HEK293 (cell line): ENCODE results near the gene ZBED1.

Experiments
- AEBP2 ChIP-seq: fragments of 450-650 bp; formaldehyde crosslinking; IDR thresholded peaks from 2 replicates; pipeline ENCODE4 v1.5.1; 2016; ENCODE audit warnings: missing biosample characterization, missing genetic modification characterization, borderline replicate concordance
- FEZF1 ChIP-seq: fragments of 450-650 bp; formaldehyde crosslinking; IDR thresholded peaks from 2 replicates; pipeline ENCODE4 v1.5.1; 2016; ENCODE audit warnings: missing biosample characterization, missing genetic modification characterization
- GLIS1 ChIP-seq: fragments of 450-650 bp; formaldehyde crosslinking; IDR thresholded peaks from 2 replicates; pipeline ENCODE4 v1.5.1; 2016; ENCODE audit warnings: missing biosample characterization, missing genetic modification characterization
- SP2 ChIP-seq: fragments of 450-650 bp; formaldehyde crosslinking; IDR thresholded peaks from 2 replicates; pipeline ENCODE4 v1.5.1; 2016; ENCODE audit warnings: missing biosample characterization, missing genetic modification characterization
- YY1 ChIP-seq: fragments of 450-650 bp; formaldehyde crosslinking; IDR thresholded peaks from 2 replicates; pipeline ENCODE4 v1.5.1; 2018; ENCODE audit warnings: missing biosample characterization, missing genetic modification characterization
- ZBTB17 ChIP-seq: fragments of 450-650 bp; formaldehyde crosslinking; IDR thresholded peaks from 2 replicates; pipeline ENCODE4 v1.5.1; 2016; ENCODE audit warnings: missing biosample characterization, missing genetic modification characterization
- ZFP41 ChIP-seq: fragments of 450-650 bp; formaldehyde crosslinking; IDR thresholded peaks from 2 replicates; pipeline ENCODE4 v1.5.1; 2016; ENCODE audit warnings: missing biosample characterization, missing genetic modification characterization, borderline replicate concordance
- ZNF114 ChIP-seq: fragments of 450-650 bp; formaldehyde crosslinking; IDR thresholded peaks from 2 replicates; pipeline ENCODE4 v1.5.0; 2017; ENCODE audit warnings: missing biosample characterization, missing genetic modification characterization
- ZNF133 ChIP-seq: fragments of 450-650 bp; formaldehyde crosslinking; IDR thresholded peaks from 2 replicates; pipeline ENCODE4 v1.5.1; 2016; ENCODE audit warnings: missing biosample characterization, missing genetic modification characterization
- ZNF169 ChIP-seq: fragments of 450-650 bp; formaldehyde crosslinking; IDR thresholded peaks from 2 replicates; pipeline ENCODE4 v1.5.1; 2016; ENCODE audit warnings: missing biosample characterization, missing genetic modification characterization
- ZNF324 ChIP-seq: fragments of 450-650 bp; formaldehyde crosslinking; IDR thresholded peaks from 2 replicates; pipeline ENCODE4 v1.5.1; 2016; ENCODE audit warnings: missing biosample characterization, missing genetic modification characterization
- ZNF350 ChIP-seq: fragments of 450-650 bp; formaldehyde crosslinking; IDR thresholded peaks from 2 replicates; pipeline ENCODE4 v1.5.0; 2017; ENCODE audit warnings: missing biosample characterization, mild to moderate bottlenecking, missing genetic modification characterization
- ZNF37A ChIP-seq: fragments of 450-650 bp; IDR thresholded peaks from 2 replicates; pipeline ENCODE4 v1.5.1; 2018; ENCODE audit warnings: missing biosample characterization, missing genetic modification characterization
- ZNF513 ChIP-seq: fragments of 450-650 bp; IDR thresholded peaks from 2 replicates; pipeline ENCODE4 v1.5.1; 2018; ENCODE audit warnings: missing biosample characterization, missing genetic modification characterization
- ZNF621 ChIP-seq: fragments of 450-650 bp; formaldehyde crosslinking; IDR thresholded peaks from 2 replicates; pipeline ENCODE4 v1.5.1; 2017; ENCODE audit warnings: missing biosample characterization, missing genetic modification characterization
- ZNF645 ChIP-seq: fragments of 450-650 bp; formaldehyde crosslinking; IDR thresholded peaks from 2 replicates; pipeline ENCODE4; 2016; ENCODE audit warnings: missing biosample characterization, missing genetic modification characterization
- ZNF670 ChIP-seq: fragments of 450-650 bp; formaldehyde crosslinking; IDR thresholded peaks from 2 replicates; pipeline ENCODE4 v1.5.1; 2016; ENCODE audit warnings: missing biosample characterization, missing genetic modification characterization, low read depth
- ZNF776 ChIP-seq: fragments of 450-650 bp; formaldehyde crosslinking; IDR thresholded peaks from 2 replicates; pipeline ENCODE4 v1.5.0; 2017; ENCODE audit warnings: missing biosample characterization, missing genetic modification characterization, borderline replicate concordance
- ZNF791 ChIP-seq: fragments of 450-650 bp; formaldehyde crosslinking; IDR thresholded peaks from 2 replicates; pipeline ENCODE4 v1.5.1; 2016; ENCODE audit warnings: missing biosample characterization, missing genetic modification characterization
- ZSCAN4 ChIP-seq: fragments of 450-650 bp; formaldehyde crosslinking; IDR thresholded peaks from 2 replicates; pipeline ENCODE4 v1.5.1; 2017; ENCODE audit warnings: missing biosample characterization, missing genetic modification characterization
- TF ChIP-seq, protein P1 (sequence below): fragments of 450-650 bp; formaldehyde crosslinking; IDR thresholded peaks from 2 replicates; pipeline ENCODE4 v1.5.1; 2016; ENCODE audit warnings: missing biosample characterization, missing genetic modification characterization
- TF ChIP-seq, protein P2 (sequence below): fragments of 450-650 bp; formaldehyde crosslinking; IDR thresholded peaks from 2 replicates; pipeline ENCODE4 v1.5.1; 2017; ENCODE audit warnings: missing biosample characterization, mild to moderate bottlenecking, missing genetic modification characterization, moderate library complexity
- TF ChIP-seq, protein P3 (sequence below): fragments of 450-650 bp; formaldehyde crosslinking; IDR thresholded peaks from 2 replicates; pipeline ENCODE4 v1.5.1; 2016; ENCODE audit warnings: missing biosample characterization, missing genetic modification characterization
- TF ChIP-seq, protein P4 (sequence below): fragments of 450-650 bp; formaldehyde crosslinking; IDR thresholded peaks from 2 replicates; pipeline ENCODE4 v1.5.1; 2016; ENCODE audit warnings: missing biosample characterization, missing genetic modification characterization
- TF ChIP-seq, protein P5 (sequence below): fragments of 450-650 bp; formaldehyde crosslinking; IDR thresholded peaks from 2 replicates; pipeline ENCODE4 v1.5.1; 2017; ENCODE audit warnings: missing biosample characterization, missing genetic modification characterization
- TF ChIP-seq, protein P6 (sequence below): sonication (generic); formaldehyde crosslinking; IDR thresholded peaks from 2 replicates; pipeline ENCODE4 v1.8.1; 2022; ENCODE audit warnings: mild to moderate bottlenecking, moderate library complexity, missing genetic modification reagents

The ZBED1 gene

GRCh38 chrX:2498781-2499302 lies 1.9 kb downstream of the ZBED1 start (continued):
- TF ChIP-seq, protein P1, sequence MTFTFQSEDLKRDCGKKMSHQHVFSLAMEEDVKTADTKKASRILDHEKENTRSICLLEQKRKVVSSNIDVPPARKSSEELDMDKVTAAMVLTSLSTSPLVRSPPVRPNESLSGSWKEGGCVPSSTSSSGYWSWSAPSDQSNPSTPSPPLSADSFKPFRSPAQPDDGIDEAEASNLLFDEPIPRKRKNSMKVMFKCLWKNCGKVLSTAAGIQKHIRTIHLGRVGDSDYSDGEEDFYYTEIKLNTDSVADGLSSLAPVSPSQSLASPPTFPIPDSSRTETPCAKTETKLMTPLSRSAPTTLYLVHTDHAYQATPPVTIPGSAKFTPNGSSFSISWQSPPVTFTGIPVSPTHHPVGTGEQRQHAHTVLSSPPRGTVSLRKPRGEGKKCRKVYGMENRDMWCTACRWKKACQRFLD (tag by site-specific recombination): no peak
- TF ChIP-seq ZNF324 (tag by site-specific recombination) (no peak), ZNF645 (tag by site-specific recombination) (no peak), ZFP41 (tag by site-specific recombination) (no peak), ZNF133 (no peak), ZNF776 (tag by site-specific recombination) (no peak), ZNF670 (tag by site-specific recombination) (no peak), ZNF791 (no peak), FEZF1 (tag by site-specific recombination) (no peak), ZNF350 (tag by site-specific recombination) (no peak), ZNF37A (no peak), GLIS1 (tag by site-specific recombination) (no peak), SP2 (tag by site-specific recombination) (no peak), ZBTB17 (tag by site-specific recombination) (no peak), YY1 (tag by site-specific recombination) (no peak), ZNF169 (tag by site-specific recombination) (no peak), ZSCAN4 (tag by site-specific recombination) (no peak), ZNF114 (tag by site-specific recombination) (no peak), ZNF621 (tag by site-specific recombination) (no peak), AEBP2 (tag by site-specific recombination) (no peak), ZNF513 (no peak)
- TF ChIP-seq, protein P2, sequence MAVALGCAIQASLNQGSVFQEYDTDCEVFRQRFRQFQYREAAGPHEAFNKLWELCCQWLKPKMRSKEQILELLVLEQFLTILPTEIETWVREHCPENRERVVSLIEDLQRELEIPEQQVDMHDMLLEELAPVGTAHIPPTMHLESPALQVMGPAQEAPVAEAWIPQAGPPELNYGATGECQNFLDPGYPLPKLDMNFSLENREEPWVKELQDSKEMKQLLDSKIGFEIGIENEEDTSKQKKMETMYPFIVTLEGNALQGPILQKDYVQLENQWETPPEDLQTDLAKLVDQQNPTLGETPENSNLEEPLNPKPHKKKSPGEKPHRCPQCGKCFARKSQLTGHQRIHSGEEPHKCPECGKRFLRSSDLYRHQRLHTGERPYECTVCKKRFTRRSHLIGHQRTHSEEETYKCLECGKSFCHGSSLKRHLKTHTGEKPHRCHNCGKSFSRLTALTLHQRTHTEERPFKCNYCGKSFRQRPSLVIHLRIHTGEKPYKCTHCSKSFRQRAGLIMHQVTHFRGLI (tag by site-specific recombination): no peak
- TF ChIP-seq, protein P3, sequence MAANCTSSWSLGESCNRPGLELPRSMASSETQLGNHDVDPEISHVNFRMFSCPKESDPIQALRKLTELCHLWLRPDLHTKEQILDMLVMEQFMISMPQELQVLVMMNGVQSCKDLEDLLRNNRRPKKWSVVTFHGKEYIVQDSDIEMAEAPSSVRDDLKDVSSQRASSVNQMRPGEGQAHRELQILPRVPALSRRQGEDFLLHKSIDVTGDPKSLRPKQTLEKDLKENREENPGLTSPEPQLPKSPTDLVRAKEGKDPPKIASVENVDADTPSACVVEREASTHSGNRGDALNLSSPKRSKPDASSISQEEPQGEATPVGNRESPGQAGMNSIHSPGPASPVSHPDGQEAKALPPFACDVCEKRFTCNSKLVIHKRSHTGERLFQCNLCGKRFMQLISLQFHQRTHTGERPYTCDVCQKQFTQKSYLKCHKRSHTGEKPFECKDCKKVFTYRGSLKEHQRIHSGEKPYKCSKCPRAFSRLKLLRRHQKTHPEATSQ (tag by site-specific recombination): no peak
- TF ChIP-seq, protein P4, sequence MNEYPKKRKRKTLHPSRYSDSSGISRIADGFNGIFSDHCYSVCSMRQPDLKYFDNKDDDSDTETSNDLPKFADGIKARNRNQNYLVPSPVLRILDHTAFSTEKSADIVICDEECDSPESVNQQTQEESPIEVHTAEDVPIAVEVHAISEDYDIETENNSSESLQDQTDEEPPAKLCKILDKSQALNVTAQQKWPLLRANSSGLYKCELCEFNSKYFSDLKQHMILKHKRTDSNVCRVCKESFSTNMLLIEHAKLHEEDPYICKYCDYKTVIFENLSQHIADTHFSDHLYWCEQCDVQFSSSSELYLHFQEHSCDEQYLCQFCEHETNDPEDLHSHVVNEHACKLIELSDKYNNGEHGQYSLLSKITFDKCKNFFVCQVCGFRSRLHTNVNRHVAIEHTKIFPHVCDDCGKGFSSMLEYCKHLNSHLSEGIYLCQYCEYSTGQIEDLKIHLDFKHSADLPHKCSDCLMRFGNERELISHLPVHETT (tag by site-specific recombination): no peak
- TF ChIP-seq, protein P5, sequence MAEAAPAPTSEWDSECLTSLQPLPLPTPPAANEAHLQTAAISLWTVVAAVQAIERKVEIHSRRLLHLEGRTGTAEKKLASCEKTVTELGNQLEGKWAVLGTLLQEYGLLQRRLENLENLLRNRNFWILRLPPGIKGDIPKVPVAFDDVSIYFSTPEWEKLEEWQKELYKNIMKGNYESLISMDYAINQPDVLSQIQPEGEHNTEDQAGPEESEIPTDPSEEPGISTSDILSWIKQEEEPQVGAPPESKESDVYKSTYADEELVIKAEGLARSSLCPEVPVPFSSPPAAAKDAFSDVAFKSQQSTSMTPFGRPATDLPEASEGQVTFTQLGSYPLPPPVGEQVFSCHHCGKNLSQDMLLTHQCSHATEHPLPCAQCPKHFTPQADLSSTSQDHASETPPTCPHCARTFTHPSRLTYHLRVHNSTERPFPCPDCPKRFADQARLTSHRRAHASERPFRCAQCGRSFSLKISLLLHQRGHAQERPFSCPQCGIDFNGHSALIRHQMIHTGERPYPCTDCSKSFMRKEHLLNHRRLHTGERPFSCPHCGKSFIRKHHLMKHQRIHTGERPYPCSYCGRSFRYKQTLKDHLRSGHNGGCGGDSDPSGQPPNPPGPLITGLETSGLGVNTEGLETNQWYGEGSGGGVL (tag by site-specific recombination): no peak
- TF ChIP-seq, protein P6, sequence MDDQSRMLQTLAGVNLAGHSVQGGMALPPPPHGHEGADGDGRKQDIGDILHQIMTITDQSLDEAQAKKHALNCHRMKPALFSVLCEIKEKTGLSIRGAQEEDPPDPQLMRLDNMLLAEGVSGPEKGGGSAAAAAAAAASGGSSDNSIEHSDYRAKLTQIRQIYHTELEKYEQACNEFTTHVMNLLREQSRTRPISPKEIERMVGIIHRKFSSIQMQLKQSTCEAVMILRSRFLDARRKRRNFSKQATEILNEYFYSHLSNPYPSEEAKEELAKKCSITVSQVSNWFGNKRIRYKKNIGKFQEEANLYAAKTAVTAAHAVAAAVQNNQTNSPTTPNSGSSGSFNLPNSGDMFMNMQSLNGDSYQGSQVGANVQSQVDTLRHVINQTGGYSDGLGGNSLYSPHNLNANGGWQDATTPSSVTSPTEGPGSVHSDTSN: no peak
